Skin epidermis (tissue), 12 donors: ENCODE measurements around the gene FNDC8.
A peak's percentile ranks its signal among the peaks of the same experiment; 100 is the strongest.

Experiments
- H3K27ac ChIP-seq, 21 experiments: fragments of 200-600 bp; sonication (generic) in 11 of 21; one replicate each; pipeline ENCODE4 v1.5.0; 2020; ENCODE audit warnings: mild to moderate bottlenecking in 3 of 21, inconsistent platforms in 2 of 21, moderate library complexity in 2 of 21
- H3K4me3 ChIP-seq, 7 experiments: fragments of 200-600 bp; sonication (generic) in 2 of 7; one replicate each; pipeline ENCODE4 v1.5.0; 2020; ENCODE audit warnings: inconsistent platforms in 2 of 7, mild to moderate bottlenecking in 2 of 7, moderate library complexity in 1 of 7

Gene FNDC8

DNA sequence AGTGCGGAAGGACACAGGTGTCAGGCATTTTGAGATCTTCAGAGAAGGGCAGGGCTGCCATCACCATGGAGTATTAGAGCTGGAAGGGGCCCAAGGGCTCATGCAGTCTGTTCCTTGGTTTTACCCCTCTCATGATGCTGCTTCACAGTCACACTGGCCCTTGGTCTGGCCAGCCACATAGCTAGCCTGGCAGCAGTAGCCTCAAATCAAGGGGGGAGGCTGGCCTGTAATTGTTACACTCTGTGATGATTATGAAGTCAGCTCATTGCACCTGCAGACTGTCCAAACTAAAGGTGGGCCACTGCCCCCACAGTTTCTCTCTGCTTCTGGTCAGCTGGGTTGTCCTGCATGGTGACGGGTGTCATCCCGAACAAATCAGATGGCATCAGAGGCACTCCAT is at the start of gene FNDC8:
TSS of gene FNDC8 (plus strand) at position 301 of the 400 bp plus-strand sequence. CDS start at position 380, 79 bp downstream.
- Histone ChIP-seq H3K4me3 (no peak within 1 kb of the TSS), H3K27ac (no peak within 1 kb of the TSS)

- Histone ChIP-seq H3K27ac (peak overlapping the region in 1 of 21 experiments; percentile 6), H3K4me3 (no peak overlapping the region)
These were observed 48.1 kb upstream of the FNDC8 start for GRCh38 chr17:35073183-35073790.

DNA sequence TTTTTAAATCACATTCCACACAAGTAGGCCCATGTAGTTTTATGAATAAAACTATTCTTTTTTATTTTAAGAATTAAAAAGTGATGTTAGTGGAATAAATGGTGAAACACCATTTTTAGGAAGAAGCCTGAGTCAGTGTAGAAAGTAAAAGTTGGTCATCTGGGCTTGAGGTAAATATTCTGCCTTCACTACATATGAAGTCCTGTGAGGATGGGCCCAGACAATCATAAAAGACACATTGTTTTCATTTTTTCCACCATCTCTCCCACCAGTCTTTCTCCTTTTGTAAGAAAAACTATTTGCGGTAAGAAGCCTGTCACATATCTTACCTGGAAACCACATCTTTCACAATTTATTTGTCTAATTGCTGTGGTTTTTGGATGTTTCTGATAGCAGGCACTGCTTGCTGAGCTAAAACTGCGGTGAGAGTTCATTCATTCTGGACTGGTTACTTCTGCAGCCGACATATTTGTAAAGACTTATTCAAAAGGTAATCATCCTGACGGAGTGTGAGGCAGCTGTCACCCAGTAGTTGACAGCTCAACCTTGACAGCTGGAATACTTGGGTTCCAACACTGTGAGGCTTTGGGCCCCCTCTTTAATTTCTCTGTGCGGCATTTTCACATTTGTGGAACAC is 47.3 kb upstream of the FNDC8 start:
- no peak overlapping the region for H3K4me3 ChIP-seq
- H3K27ac ChIP-seq = peak overlapping the region in 2 of 21 experiments; percentile 6 to 50

GRCh38 chr17:35074711-35075707 is 46.4 kb upstream of the FNDC8 start:
- H3K27ac ChIP-seq = peak overlapping the region in 3 of 21 experiments; percentile 6 to 50 (median 31)
- no peak overlapping the region for H3K4me3 ChIP-seq

GRCh38 chr17:35076874-35077273 is 44.5 kb upstream of the FNDC8 start:
- no peak overlapping the region for H3K27ac ChIP-seq
- no peak overlapping the region for H3K4me3 ChIP-seq

DNA sequence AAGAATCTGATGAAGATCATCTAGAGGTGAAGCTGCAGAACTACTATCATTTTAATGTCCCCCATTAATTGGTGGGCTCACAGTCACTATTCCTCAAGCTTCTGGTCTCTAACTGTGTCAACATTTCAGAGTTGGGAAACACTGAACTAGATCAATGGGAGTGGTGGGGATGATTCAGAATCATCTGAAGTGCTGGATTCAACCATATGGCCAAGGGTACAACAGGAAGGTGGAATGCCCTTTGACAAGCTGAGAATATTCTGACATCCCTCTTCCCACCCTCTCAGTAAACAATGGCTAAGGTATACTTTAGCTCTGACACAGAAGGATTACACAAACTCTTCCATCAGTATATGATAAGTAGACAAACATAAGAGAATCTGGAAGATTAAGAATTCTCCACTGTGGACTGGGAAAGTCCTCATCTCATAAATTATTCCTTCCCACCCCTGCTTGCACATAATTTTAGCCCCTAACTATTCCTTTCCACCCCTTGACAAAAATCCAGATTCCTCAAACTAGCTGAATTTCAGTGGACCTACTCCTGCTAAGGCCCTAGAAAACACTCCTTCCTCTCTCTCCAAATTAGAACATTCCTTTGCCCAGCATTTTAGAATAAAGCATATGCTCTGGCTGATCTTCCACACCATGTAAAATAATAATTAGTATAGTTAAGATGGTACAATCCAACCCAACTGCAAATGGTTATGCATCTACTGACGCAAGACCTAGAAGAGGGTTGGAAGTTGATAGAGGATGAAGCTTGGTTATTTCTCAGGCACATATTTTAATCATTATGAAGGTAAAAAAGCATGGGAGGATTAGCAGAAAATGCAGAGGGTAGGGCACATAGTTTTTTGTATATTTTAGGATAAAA is 41.6 kb upstream of the FNDC8 start:
- peak overlapping the region in 5 of 21 experiments; percentile 5 to 43 (median 31) for H3K27ac ChIP-seq

DNA sequence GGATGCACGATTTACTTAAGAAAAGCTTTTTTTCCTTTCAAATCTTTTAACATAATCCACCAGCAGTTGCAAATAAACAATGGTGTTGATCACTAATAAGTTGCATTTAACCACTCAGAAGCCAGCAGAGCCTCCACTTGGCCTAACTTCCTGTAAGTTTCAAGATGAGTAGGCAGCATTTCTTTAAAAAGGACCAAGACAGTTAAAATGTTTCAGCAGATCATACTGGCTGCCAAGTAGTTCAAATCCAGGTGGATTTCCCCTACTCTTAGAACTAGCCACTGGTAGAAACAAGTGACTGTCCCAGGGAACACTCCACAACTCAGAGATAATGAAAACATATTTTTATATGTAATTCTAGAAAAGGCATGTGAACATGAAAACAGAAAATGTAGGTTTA is 40.9 kb upstream of the FNDC8 start:
- Histone ChIP-seq H3K27ac (peak overlapping the region in 5 of 21 experiments; percentile 5 to 43 (median 35)), H3K4me3 (no peak overlapping the region)

More for the DNA sequence above, 41.6 kb upstream of the FNDC8 start:
- no peak overlapping the region for H3K4me3 ChIP-seq

DNA sequence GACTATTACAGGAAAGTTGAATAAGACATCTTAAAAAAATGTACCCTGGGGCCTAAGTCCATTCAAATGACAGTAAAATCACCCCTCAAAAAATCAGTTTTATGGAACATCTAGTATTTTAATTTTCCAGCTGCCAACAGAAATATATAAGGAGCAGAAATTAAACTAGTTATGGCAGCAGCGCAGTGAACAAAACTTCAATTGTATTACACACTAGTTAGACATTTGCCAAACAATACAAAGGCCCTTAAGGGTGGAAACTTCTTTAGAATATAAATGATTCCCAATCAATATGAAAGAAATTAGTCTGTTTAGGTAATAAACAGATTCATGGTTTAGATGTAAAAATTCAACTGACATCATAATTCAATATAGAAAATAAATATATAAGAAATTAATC is 39.8 kb upstream of the FNDC8 start:
- peak overlapping the region in 2 of 21 experiments; percentile 31 to 43 for H3K27ac ChIP-seq
- no peak overlapping the region for H3K4me3 ChIP-seq

DNA sequence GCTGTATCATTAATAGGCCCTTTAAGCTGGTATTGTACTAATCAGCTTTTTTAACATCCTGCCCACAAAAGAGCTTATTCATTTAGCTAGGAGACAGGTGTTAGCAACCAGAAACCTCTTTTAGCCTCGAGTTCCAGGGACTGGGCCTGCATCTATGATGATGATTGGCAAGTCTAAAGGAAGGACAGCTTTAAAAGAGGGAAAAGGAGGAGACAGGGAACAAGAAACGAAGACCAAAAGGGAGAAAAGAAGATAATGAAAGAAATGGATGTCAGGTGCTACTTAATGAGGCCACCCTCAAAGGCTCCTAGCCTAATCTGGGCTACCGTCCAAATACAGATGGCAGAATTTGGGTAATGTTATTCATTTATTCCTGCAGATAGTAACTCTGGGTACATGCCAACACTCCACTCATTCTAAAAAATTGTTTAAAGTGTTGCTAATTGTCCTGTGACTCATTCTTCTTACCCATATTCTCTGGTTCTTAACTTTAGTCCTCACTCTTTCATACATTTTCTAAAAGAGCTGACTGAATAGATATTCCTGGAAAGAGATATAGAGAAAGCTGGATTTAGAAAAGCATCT is 39.2 kb upstream of the FNDC8 start:
- peak overlapping the region in 4 of 21 experiments; percentile 5 to 66 (median 41) for H3K27ac ChIP-seq

DNA sequence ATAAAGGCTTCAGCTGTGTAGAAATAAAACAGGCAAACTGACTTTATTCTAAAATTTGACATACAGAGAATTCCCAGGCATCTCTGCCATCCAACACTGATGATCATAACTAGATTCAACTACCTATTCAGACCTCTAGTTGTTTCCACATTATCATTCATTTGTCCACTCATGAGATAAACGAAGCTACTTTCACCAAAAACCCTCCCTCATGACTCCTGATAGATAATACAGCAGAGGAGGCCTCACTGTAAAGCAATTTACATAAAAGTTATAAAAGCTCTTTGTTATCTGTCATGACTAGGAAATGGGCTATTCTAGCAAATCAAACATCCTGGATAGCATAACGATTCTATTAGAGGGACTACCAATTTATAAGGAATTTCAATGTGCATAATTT is 38.3 kb upstream of the FNDC8 start:
- H3K4me3 ChIP-seq = no peak overlapping the region
- H3K27ac ChIP-seq = peak overlapping the region in 2 of 21 experiments; percentile 5 to 43

More for the DNA sequence above, 39.2 kb upstream of the FNDC8 start:
- H3K4me3 ChIP-seq = no peak overlapping the region

DNA sequence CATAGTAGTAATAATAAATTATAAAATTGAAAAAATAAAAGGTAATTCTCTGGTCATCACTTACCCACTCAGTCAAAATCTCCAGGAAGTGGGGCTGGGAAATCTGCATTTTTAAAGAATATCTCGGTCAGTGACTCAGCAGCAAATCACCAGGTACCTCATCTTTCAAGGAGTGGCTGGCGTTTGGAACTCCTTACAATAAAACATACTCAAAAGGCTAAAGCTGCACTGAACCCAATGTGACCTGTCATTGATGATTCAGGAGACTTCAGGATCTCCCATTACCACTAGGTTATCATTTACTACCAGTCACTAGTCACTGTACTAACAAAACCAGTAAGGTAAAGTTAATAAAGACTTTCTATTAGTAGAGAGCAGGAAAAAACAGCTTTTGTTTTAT is 36.4 kb upstream of the FNDC8 start:
- Histone ChIP-seq H3K27ac (peak overlapping the region in 2 of 21 experiments; percentile 3 to 98), H3K4me3 (no peak overlapping the region)

- peak overlapping the region in 5 of 21 experiments; percentile 3 to 98 (median 37) for H3K27ac ChIP-seq
- no peak overlapping the region for H3K4me3 ChIP-seq
These were observed 35.3 kb upstream of the FNDC8 start for GRCh38 chr17:35086164-35086563.

DNA sequence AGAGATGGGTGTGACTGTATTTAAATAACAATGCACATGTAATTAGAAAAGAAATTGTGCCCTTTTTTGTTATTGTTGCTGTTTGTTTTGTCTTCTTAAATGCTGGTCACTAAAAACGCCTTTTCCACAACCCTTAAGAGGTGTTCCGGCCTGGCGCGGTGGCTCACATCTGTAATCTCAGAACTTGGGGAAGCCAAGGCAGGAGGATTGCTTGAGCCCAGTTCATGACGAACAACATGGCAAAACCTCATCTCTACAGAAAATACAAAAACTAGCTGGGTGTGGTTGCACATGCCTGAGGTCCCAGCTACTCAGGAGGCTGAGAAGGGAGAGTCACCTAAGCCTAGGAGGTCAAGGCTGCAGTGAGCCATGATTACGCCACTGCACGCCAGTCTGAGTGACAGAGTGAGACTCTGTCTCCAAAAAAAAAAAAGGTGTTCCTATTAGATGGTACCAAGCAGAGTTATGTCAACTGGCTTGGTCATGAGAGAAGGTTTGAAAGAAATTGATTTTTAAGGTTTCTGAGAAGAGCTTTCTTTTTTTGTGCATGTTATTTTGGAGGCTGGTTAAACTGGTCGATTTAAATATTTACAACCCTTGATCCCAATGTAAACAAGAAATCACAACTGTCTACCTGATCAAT is 34.4 kb upstream of the FNDC8 start:
- Histone ChIP-seq H3K27ac (peak overlapping the region in 7 of 21 experiments; percentile 32 to 99 (median 93)), H3K4me3 (peak overlapping the region in 3 of 7 experiments; percentile 4 to 95 (median 93))

GRCh38 chr17:35087731-35088355 is 33.6 kb upstream of the FNDC8 start:
- peak overlapping the region in 20 of 21 experiments; percentile 82 to 99 (median 93) for H3K27ac ChIP-seq
- peak overlapping the region; percentile 74 to 96 (median 93) for H3K4me3 ChIP-seq

- peak overlapping the region; percentile 74 to 96 (median 93) for H3K4me3 ChIP-seq
- peak overlapping the region; percentile 66 to 99 (median 93) for H3K27ac ChIP-seq
These were observed 33.0 kb upstream of the FNDC8 start for GRCh38 chr17:35088356-35088880.

- H3K27ac ChIP-seq = peak overlapping the region; percentile 66 to 99 (median 93)
- H3K4me3 ChIP-seq = peak overlapping the region; percentile 74 to 96 (median 93)
These were observed 32.4 kb upstream of the FNDC8 start for GRCh38 chr17:35088881-35089585.
